Activated CD4-positive, alpha-beta memory T cell treated with anti-CD3 and anti-CD28 coated beads, Interleukin-2, amount 10 ng/mL, durations not matched to agents 7 days and 5 days (primary cell): ENCODE data around the gene RUFY2. TPM values are rescaled to one million over a fixed set of nuclear protein-coding genes. Genes with fewer than 3 reads are reported as not detected.

Experiments
- CTCF ChIA-PET: fragments of 350-600 bp; sonication (Branson Sonifier 250); formaldehyde crosslinking; loops from one replicate; lab custom pipeline; 2021; ENCODE audit warnings: antibody characterized with exemption, inconsistent platforms; lab: Charles Lee
- POLR2A ChIA-PET: fragments of 350-600 bp; sonication (Branson Sonifier 250); formaldehyde crosslinking; loops from one replicate; lab custom pipeline; 2021; ENCODE audit warnings: antibody characterized with exemption; lab: Charles Lee
- DNase-seq: peaks from one replicate; pipeline ENCODE4 v3.0.0-alpha.2; 2020
- H3K27ac Mint-ChIP-seq: one replicate; pipeline ENCODE4 v1.8.0; 2021; ENCODE audit warnings: mild to moderate bottlenecking, mixed read lengths
- H3K27me3 Mint-ChIP-seq: one replicate; pipeline ENCODE4 v1.8.0; 2021; ENCODE audit warnings: mixed read lengths
- H3K36me3 Mint-ChIP-seq: one replicate; pipeline ENCODE4 v1.8.0; 2021; ENCODE audit warnings: low read depth, mixed read lengths
- H3K4me1 Mint-ChIP-seq: one replicate; pipeline ENCODE4 v1.8.0; 2021; ENCODE audit warnings: mixed read lengths
- H3K4me3 Mint-ChIP-seq: one replicate; pipeline ENCODE4 v1.8.0; 2021; ENCODE audit warnings: mild to moderate bottlenecking, mixed read lengths
- H3K9me3 Mint-ChIP-seq: one replicate; pipeline ENCODE4 v1.8.0; 2021; ENCODE audit warnings: mixed read lengths
- total RNA-seq, 2 experiments: library from RNA; stranded (reverse); gene quantifications; one replicate each; pipeline ENCODE4 v1.2.3, GENCODE V29; 2021

The RUFY2 gene
- total RNA-seq, 2 experiments from 2014 or later: 12.2 to 13.3 TPM

DNA sequence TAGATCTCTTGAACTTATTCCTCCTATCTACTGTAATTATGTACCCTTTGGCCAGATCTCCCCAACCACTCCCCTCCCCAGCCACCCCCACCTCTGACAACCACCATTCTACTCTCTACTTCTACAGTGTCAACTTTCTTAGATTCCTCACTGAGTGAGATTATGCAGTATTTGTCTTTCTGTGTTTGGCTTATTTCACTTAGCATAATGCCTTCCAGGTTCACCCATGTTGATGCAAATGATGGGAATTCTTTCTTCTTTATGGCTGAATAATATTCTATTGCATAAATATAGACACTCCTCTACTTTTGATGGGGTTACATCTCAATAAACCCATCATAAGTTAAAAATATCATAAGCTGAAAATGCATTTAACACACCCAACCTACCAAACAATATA is 96.5 kb downstream of the RUFY2 start:
- peaks cover 6% of the 10 kb centered on the region for H3K4me1 Mint-ChIP-seq
- no peaks in the 10 kb centered on the region for H3K9me3 Mint-ChIP-seq
- H3K4me3 Mint-ChIP-seq: no peak overlapping the region
- ChIA-PET CTCF (no interaction called here), POLR2A (no interaction called here)
- H3K27me3 Mint-ChIP-seq: no peaks in the 10 kb centered on the region
- no peaks in the 10 kb centered on the region for H3K36me3 Mint-ChIP-seq
- DNase-seq: no peak
- H3K27ac Mint-ChIP-seq: no peak overlapping the region

- H3K9me3 Mint-ChIP-seq: no peaks in the 10 kb centered on the region
- POLR2A ChIA-PET: interaction anchor here (1.1 kb wide), 1 partner anchor 26 kb away, joined by 3 read pairs; the partner anchor contains the start of gene HNRNPH3
- no peak for DNase-seq
- H3K4me3 Mint-ChIP-seq: no peak overlapping the region
- H3K27ac Mint-ChIP-seq: no peak overlapping the region
- no peaks in the 10 kb centered on the region for H3K27me3 Mint-ChIP-seq
- H3K4me1 Mint-ChIP-seq: no peaks in the 10 kb centered on the region
- H3K36me3 Mint-ChIP-seq: no peaks in the 10 kb centered on the region
- CTCF ChIA-PET: no interaction called here
Measured at GRCh38 chr10:68305854-68306253, 101.2 kb downstream of the RUFY2 start.

- H3K27me3 Mint-ChIP-seq: no peaks in the 10 kb centered on the region
- CTCF ChIA-PET: interaction anchor here (1.1 to 4.9 kb wide), 4 partner anchors 10 to 515 kb away, joined by 4 to 44 read pairs (median 14); no protein-coding TSS in a partner anchor
- H3K9me3 Mint-ChIP-seq: no peaks in the 10 kb centered on the region
Measured at GRCh38 chr10:68303849-68304412, 103.1 kb downstream of the RUFY2 start.

DNA sequence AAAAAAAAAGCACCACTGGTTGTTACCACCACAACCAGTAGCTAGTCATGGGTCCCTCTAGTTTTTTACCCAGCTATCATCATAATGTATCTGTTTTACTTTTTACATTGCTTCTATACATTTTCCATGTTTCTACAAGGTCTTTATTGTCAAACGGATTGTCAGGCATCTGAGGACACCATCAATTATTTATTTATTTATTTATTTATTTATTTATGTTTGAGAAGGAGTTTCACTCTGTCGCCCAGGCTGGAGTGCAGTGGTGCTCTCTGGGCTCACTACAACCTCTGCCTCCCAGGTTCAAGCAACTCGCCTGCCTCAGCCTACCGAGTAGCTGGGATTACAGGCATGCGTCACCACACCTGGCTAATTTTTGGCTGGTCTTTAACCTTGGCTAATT is 104.2 kb downstream of the RUFY2 start:
- ChIA-PET POLR2A (no interaction called here), CTCF (interaction anchor here (0.7 to 4.9 kb wide), 16 partner anchors 11 to 550 kb away, joined by 3 to 44 read pairs (median 4); partner anchors contain the start of genes ATOH7 and PBLD)
- no peak for DNase-seq
- H3K27me3 Mint-ChIP-seq: no peaks in the 10 kb centered on the region
- H3K4me1 Mint-ChIP-seq: no peaks in the 10 kb centered on the region
- no peak overlapping the region for H3K27ac Mint-ChIP-seq
- no peaks in the 10 kb centered on the region for H3K36me3 Mint-ChIP-seq
- no peaks in the 10 kb centered on the region for H3K9me3 Mint-ChIP-seq
- no peak overlapping the region for H3K4me3 Mint-ChIP-seq

More at GRCh38 chr10:68303849-68304412, 103.1 kb downstream of the RUFY2 start:
- H3K4me3 Mint-ChIP-seq: no peak overlapping the region
- no peak overlapping the region for H3K27ac Mint-ChIP-seq
- DNase-seq: no peak
- no peaks in the 10 kb centered on the region for H3K36me3 Mint-ChIP-seq
- POLR2A ChIA-PET: interaction anchor here (1.0 kb wide), 1 partner anchor 55 kb away, joined by 3 read pairs; no protein-coding TSS in a partner anchor
- H3K4me1 Mint-ChIP-seq: no peaks in the 10 kb centered on the region

- no peaks in the 10 kb centered on the region for H3K36me3 Mint-ChIP-seq
- no peaks in the 10 kb centered on the region for H3K27me3 Mint-ChIP-seq
- H3K4me1 Mint-ChIP-seq: no peaks in the 10 kb centered on the region
- POLR2A ChIA-PET: no interaction called here
- DNase-seq: no peak
- H3K9me3 Mint-ChIP-seq: no peaks in the 10 kb centered on the region
- H3K27ac Mint-ChIP-seq: no peak overlapping the region
- no peak overlapping the region for H3K4me3 Mint-ChIP-seq
- CTCF ChIA-PET: interaction anchor here (0.7 to 4.9 kb wide), 19 partner anchors 11 to 549 kb away, joined by 3 to 44 read pairs (median 6); partner anchors contain the start of genes ATOH7 and PBLD
Measured at GRCh38 chr10:68302503-68302823, 104.6 kb downstream of the RUFY2 start.

GRCh38 chr10:68301790-68302502 is 105.1 kb downstream of the RUFY2 start:
- Mint-ChIP-seq H3K9me3 (no peaks in the 10 kb centered on the region), H3K4me1 (no peaks in the 10 kb centered on the region), H3K27ac (no peak overlapping the region), H3K36me3 (no peaks in the 10 kb centered on the region), H3K27me3 (no peaks in the 10 kb centered on the region), H3K4me3 (no peak overlapping the region)
- ChIA-PET CTCF (interaction anchor here (0.6 to 4.9 kb wide), 19 partner anchors 11 to 520 kb away, joined by 3 to 44 read pairs (median 5); partner anchors contain the start of genes ATOH7 and PBLD), POLR2A (no interaction called here)
- no peak for DNase-seq

- DNase-seq: no peak
- H3K36me3 Mint-ChIP-seq: no peaks in the 10 kb centered on the region
- no peak overlapping the region for H3K4me3 Mint-ChIP-seq
- no peak overlapping the region for H3K27ac Mint-ChIP-seq
- ChIA-PET POLR2A (no interaction called here), CTCF (interaction anchor here (0.6 to 4.9 kb wide), 13 partner anchors 10 to 517 kb away, joined by 3 to 44 read pairs (median 7); partner anchors contain the start of genes ATOH7 and PBLD)
- no peaks in the 10 kb centered on the region for H3K27me3 Mint-ChIP-seq
- H3K4me1 Mint-ChIP-seq: no peaks in the 10 kb centered on the region
- no peaks in the 10 kb centered on the region for H3K9me3 Mint-ChIP-seq
Measured at GRCh38 chr10:68301301-68301700, 105.8 kb downstream of the RUFY2 start.

- Mint-ChIP-seq H3K27me3 (no peaks in the 10 kb centered on the region), H3K9me3 (no peaks in the 10 kb centered on the region), H3K36me3 (no peaks in the 10 kb centered on the region), H3K4me3 (no peak overlapping the region), H3K4me1 (no peaks in the 10 kb centered on the region), H3K27ac (no peak overlapping the region)
- POLR2A ChIA-PET: no interaction called here
- CTCF ChIA-PET: interaction anchor here (1.5 kb wide), 1 partner anchor 508 kb away, joined by 3 read pairs; no protein-coding TSS in a partner anchor
- DNase-seq: no peak
Measured at GRCh38 chr10:68296843-68297663, 110.0 kb downstream of the RUFY2 start.

Other genes starting within 250 kb of the RUFY2 start
- gene ATOH7, start 175.2 kb downstream of the RUFY2 start, total RNA-seq: not detected
- gene HNRNPH3, start 75.2 kb downstream of the RUFY2 start, total RNA-seq: 100 to 1,000 TPM; 122 to 123 TPM
- gene PBLD, start 74.3 kb downstream of the RUFY2 start, total RNA-seq: 1 to 10 TPM; 1.4 to 2.1 TPM
- 10 to 100 TPM; 34.7 to 40.4 TPM for gene DNA2, start 64.7 kb upstream of the RUFY2 start, total RNA-seq
- gene SLC25A16, start 120.2 kb upstream of the RUFY2 start, total RNA-seq: 10 to 100 TPM; 14.7 to 17.5 TPM
- 1 to 10 TPM; 1.5 to 1.6 TPM for gene TET1, start 153.1 kb upstream of the RUFY2 start, total RNA-seq